Measurements from ENCODE around the gene TRPV6.

Gene TRPV6

DNA sequence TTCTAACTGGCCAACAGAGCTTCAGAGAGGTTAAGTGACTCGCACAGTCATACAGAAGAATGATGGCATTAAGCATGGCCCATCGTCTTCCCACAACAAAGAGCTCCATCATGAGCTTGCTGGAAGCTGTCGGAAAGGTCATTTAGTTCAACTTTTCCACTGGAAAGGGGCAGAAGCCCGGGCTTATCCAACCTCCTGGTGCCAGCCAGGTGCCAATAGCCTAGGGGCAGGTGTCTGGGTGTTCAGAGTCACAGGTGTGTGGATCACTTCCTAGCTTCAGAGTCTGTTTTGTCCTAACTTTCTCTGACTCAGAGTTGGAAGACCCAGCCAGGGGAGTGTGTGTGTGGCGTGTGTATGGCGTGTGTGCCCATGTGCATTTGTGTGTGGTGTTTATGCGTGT is 1.3 kb upstream of the TRPV6 start:
- no peak overlapping the region for H3K27ac ChIP-seq (ENCODE audit: insufficient read depth, low read length, poor library complexity, severe bottlenecking)
- H3K4me1 ChIP-seq (ENCODE audit: control insufficient read depth, insufficient read depth, low read length, poor library complexity, severe bottlenecking) = no peaks in the 10 kb centered on the region
- H3K4me3 ChIP-seq (ENCODE audit: insufficient read depth, low read depth, low read length, poor library complexity, severe bottlenecking) = no peak overlapping the region
- no peaks in the 10 kb centered on the region for H3K27me3 ChIP-seq (replicated peaks; ENCODE audit: control insufficient read depth, insufficient read depth, low read length, poor library complexity, severe bottlenecking)
- DNase-seq = no peak
- H3K36me3 ChIP-seq (ENCODE audit: control insufficient read depth, insufficient read depth, low read length) = no peaks in the 10 kb centered on the region
- H3K9me3 ChIP-seq (ENCODE audit: control insufficient read depth, low read length) = no peaks in the 10 kb centered on the region

- Histone ChIP-seq H3K27me3 (replicated peaks; ENCODE audit: control insufficient read depth, insufficient read depth, low read length, poor library complexity, severe bottlenecking) (no peaks in the 10 kb centered on the region), H3K4me3 (ENCODE audit: insufficient read depth, low read depth, low read length, poor library complexity, severe bottlenecking) (no peak overlapping the region), H3K9me3 (ENCODE audit: control insufficient read depth, low read length) (no peaks in the 10 kb centered on the region), H3K36me3 (ENCODE audit: control insufficient read depth, insufficient read depth, low read length) (no peaks in the 10 kb centered on the region), H3K4me1 (ENCODE audit: control insufficient read depth, insufficient read depth, low read length, poor library complexity, severe bottlenecking) (no peaks in the 10 kb centered on the region), H3K27ac (ENCODE audit: insufficient read depth, low read length, poor library complexity, severe bottlenecking) (no peak overlapping the region)
- DNase-seq = no peak
Observed at GRCh38 chr7:142884286-142884640, 1.3 kb downstream of the TRPV6 start.

GRCh38 chr7:142883571-142884285 is 1.8 kb downstream of the TRPV6 start:
- Histone ChIP-seq H3K27me3 (replicated peaks; ENCODE audit: control insufficient read depth, insufficient read depth, low read length, poor library complexity, severe bottlenecking) (no peaks in the 10 kb centered on the region), H3K4me3 (ENCODE audit: insufficient read depth, low read depth, low read length, poor library complexity, severe bottlenecking) (no peak overlapping the region), H3K9me3 (ENCODE audit: control insufficient read depth, low read length) (no peaks in the 10 kb centered on the region), H3K36me3 (ENCODE audit: control insufficient read depth, insufficient read depth, low read length) (no peaks in the 10 kb centered on the region), H3K27ac (ENCODE audit: insufficient read depth, low read length, poor library complexity, severe bottlenecking) (no peak overlapping the region), H3K4me1 (ENCODE audit: control insufficient read depth, insufficient read depth, low read length, poor library complexity, severe bottlenecking) (no peaks in the 10 kb centered on the region)
- no peak for DNase-seq

DNA sequence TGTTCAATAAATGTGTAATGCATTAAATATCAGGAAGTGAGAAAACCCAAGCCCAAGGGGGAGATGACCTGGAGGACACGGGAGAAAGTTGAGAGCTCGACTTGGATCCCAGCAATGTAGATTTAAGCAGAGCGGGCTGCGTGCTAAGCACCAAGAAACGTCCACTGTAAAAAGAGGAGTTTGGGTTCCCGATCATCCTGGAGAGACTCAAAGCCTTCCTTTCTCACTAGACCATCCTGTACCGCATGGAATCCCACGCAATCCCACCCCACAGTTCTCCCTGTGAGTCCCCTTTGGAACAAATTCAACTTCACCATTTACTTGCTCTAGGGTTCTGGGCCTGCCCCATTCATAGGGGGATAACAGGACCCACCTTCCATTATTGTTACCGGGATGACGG is 2.4 kb downstream of the TRPV6 start:
- no peaks in the 10 kb centered on the region for H3K4me1 ChIP-seq (ENCODE audit: control insufficient read depth, insufficient read depth, low read length, poor library complexity, severe bottlenecking)

DNA sequence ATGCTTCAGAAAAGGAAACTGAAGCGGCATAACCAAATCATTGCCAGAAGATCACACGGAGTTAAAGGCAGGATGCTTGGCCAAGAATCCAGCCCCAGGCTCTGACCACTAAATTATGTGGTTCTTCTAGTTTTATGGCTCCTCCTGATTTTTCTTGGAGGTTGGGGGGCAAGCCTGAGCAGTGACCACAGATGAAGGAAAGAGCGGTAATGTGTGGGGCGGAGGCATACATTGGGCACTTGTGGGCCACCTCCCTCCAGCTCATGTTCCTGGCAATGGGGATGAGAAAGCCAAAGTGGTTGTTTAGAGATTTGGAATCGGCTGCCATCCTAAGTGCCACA is 3.2 kb downstream of the TRPV6 start:
- Histone ChIP-seq H3K36me3 (ENCODE audit: control insufficient read depth, insufficient read depth, low read length) (no peaks in the 10 kb centered on the region), H3K4me1 (ENCODE audit: control insufficient read depth, insufficient read depth, low read length, poor library complexity, severe bottlenecking) (no peaks in the 10 kb centered on the region), H3K4me3 (ENCODE audit: insufficient read depth, low read depth, low read length, poor library complexity, severe bottlenecking) (no peak overlapping the region), H3K27ac (ENCODE audit: insufficient read depth, low read length, poor library complexity, severe bottlenecking) (no peak overlapping the region), H3K9me3 (ENCODE audit: control insufficient read depth, low read length) (no peaks in the 10 kb centered on the region), H3K27me3 (replicated peaks; ENCODE audit: control insufficient read depth, insufficient read depth, low read length, poor library complexity, severe bottlenecking) (no peaks in the 10 kb centered on the region)
- DNase-seq = no peak

More for the DNA sequence above, 2.4 kb downstream of the TRPV6 start:
- Histone ChIP-seq H3K27me3 (replicated peaks; ENCODE audit: control insufficient read depth, insufficient read depth, low read length, poor library complexity, severe bottlenecking) (no peaks in the 10 kb centered on the region), H3K4me3 (ENCODE audit: insufficient read depth, low read depth, low read length, poor library complexity, severe bottlenecking) (no peak overlapping the region), H3K27ac (ENCODE audit: insufficient read depth, low read length, poor library complexity, severe bottlenecking) (no peak overlapping the region), H3K36me3 (ENCODE audit: control insufficient read depth, insufficient read depth, low read length) (no peaks in the 10 kb centered on the region), H3K9me3 (ENCODE audit: control insufficient read depth, low read length) (no peaks in the 10 kb centered on the region)
- DNase-seq = no peak

GRCh38 chr7:142881586-142882337 is 3.8 kb downstream of the TRPV6 start:
- Histone ChIP-seq H3K4me1 (ENCODE audit: control insufficient read depth, insufficient read depth, low read length, poor library complexity, severe bottlenecking) (no peaks in the 10 kb centered on the region), H3K27ac (ENCODE audit: insufficient read depth, low read length, poor library complexity, severe bottlenecking) (no peak overlapping the region), H3K9me3 (ENCODE audit: control insufficient read depth, low read length) (no peaks in the 10 kb centered on the region), H3K4me3 (ENCODE audit: insufficient read depth, low read depth, low read length, poor library complexity, severe bottlenecking) (no peak overlapping the region), H3K27me3 (replicated peaks; ENCODE audit: control insufficient read depth, insufficient read depth, low read length, poor library complexity, severe bottlenecking) (no peaks in the 10 kb centered on the region), H3K36me3 (ENCODE audit: control insufficient read depth, insufficient read depth, low read length) (no peaks in the 10 kb centered on the region)
- no peak for DNase-seq

DNA sequence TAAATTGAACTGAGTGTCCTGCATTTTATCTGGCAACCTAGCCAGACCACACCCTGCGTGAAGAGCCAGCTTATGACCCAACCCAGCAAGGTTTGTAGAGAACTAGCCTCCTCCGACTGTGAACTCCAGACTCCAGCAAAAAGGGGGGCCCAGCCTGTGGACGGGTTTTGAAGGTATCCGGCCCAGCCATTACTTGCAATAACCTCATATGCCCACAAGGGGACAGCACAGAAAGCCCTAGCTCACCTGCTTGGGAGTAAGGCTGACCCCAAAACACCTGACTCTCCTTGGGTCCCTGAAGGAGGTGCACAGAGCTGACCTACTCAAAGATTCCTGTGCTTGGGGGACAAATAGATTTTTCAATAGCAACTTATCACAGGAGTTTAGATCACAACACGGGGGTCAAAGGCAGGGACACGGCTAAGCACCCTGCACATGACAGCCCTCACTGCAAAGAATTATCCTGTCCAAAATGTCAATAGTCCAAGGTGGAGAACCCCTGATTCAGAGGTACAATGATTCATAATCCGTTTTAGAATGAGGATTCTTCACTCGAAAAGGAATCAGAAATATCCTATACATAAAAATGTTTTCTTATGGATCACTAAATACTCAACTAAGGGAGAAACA is 4.6 kb downstream of the TRPV6 start:
- DNase-seq = peak in 2 of 3 donors; percentile 11 to 20
- H3K27me3 ChIP-seq (replicated peaks; ENCODE audit: control insufficient read depth, insufficient read depth, low read length, poor library complexity, severe bottlenecking) = no peaks in the 10 kb centered on the region

GRCh38 chr7:142879060-142879459 is 6.5 kb downstream of the TRPV6 start:
- H3K27me3 ChIP-seq (replicated peaks; ENCODE audit: control insufficient read depth, insufficient read depth, low read length, poor library complexity, severe bottlenecking) = no peaks in the 10 kb centered on the region
- no peaks in the 10 kb centered on the region for H3K4me1 ChIP-seq (ENCODE audit: control insufficient read depth, insufficient read depth, low read length, poor library complexity, severe bottlenecking)
- no peaks in the 10 kb centered on the region for H3K9me3 ChIP-seq (ENCODE audit: control insufficient read depth, low read length)
- H3K27ac ChIP-seq (ENCODE audit: insufficient read depth, low read length, poor library complexity, severe bottlenecking) = no peak overlapping the region
- no peak overlapping the region for H3K4me3 ChIP-seq (ENCODE audit: insufficient read depth, low read depth, low read length, poor library complexity, severe bottlenecking)
- DNase-seq = no peak
- H3K36me3 ChIP-seq (ENCODE audit: control insufficient read depth, insufficient read depth, low read length) = no peaks in the 10 kb centered on the region

More for the DNA sequence above, 4.6 kb downstream of the TRPV6 start:
- H3K27ac ChIP-seq (ENCODE audit: insufficient read depth, low read length, poor library complexity, severe bottlenecking) = no peak overlapping the region
- no peaks in the 10 kb centered on the region for H3K36me3 ChIP-seq (ENCODE audit: control insufficient read depth, insufficient read depth, low read length)
- no peaks in the 10 kb centered on the region for H3K4me1 ChIP-seq (ENCODE audit: control insufficient read depth, insufficient read depth, low read length, poor library complexity, severe bottlenecking)
- H3K9me3 ChIP-seq (ENCODE audit: control insufficient read depth, low read length) = no peaks in the 10 kb centered on the region
- H3K4me3 ChIP-seq (ENCODE audit: insufficient read depth, low read depth, low read length, poor library complexity, severe bottlenecking) = no peak overlapping the region

DNA sequence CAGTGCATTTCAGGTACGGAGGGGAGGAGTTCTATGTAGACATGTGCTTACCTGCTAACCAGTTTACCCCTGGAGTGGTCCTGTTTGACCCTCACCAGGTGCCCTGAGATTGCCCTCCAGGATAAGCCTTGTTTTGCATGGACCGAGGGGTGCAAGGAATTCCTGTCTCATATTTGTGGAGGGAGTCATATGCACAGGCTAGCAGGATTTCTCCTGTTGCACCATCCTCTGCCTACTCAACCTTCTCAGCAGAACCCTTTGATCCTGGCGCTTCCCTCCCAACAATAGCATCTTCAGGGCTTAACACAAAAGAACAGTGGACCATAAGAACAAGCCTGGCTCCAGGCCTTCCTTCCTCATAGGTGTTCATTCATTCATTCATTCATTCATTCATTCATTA is 7.2 kb downstream of the TRPV6 start:
- Histone ChIP-seq H3K36me3 (ENCODE audit: control insufficient read depth, insufficient read depth, low read length) (no peaks in the 10 kb centered on the region), H3K4me1 (ENCODE audit: control insufficient read depth, insufficient read depth, low read length, poor library complexity, severe bottlenecking) (no peaks in the 10 kb centered on the region), H3K9me3 (ENCODE audit: control insufficient read depth, low read length) (no peaks in the 10 kb centered on the region), H3K27me3 (replicated peaks; ENCODE audit: control insufficient read depth, insufficient read depth, low read length, poor library complexity, severe bottlenecking) (no peaks in the 10 kb centered on the region), H3K27ac (ENCODE audit: insufficient read depth, low read length, poor library complexity, severe bottlenecking) (no peak overlapping the region), H3K4me3 (ENCODE audit: insufficient read depth, low read depth, low read length, poor library complexity, severe bottlenecking) (no peak overlapping the region)
- DNase-seq = no peak
